Gastroesophageal sphincter (tissue), 3 donors: ENCODE data around the gene BRIP1.

Experiments
- EP300 ChIP-seq: sonication (generic); formaldehyde crosslinking; IDR thresholded peaks from one replicate; pipeline ENCODE4 v1.6.1; 2017; ENCODE audit warnings: antibody characterized with exemption, mild to moderate bottlenecking
- TF ChIP-seq, protein P1 (sequence below), 4 experiments: fragments of 200-600 bp in 2 of 4; fragments of 450-650 bp in 2 of 4; sonication (generic) in 1 of 4; IDR thresholded peaks; one replicate each; pipeline ENCODE4 v1.5.1; 2017 to 2019; ENCODE audit warnings: antibody characterized with exemption in 4 of 4, mild to moderate bottlenecking in 2 of 4, moderate library complexity in 2 of 4

DNA sequence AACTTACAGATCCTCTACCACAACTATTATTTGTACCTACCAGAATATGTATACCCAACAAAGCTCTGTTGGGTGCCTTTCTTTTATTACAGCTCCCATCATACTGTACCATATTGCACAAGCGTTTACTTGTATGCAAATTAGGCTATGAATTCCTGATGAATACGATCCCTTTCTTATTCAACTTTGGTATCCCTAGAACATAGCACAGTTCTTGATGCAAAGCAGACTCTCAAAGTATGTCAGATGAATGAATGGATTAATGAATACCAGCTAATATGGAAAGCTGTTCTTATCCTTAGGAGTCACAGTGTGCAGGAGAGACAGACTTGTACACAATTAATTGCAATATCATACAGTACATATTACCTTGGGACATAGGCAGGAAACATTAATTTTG lies 192.6 kb downstream of the BRIP1 start:
- TF ChIP-seq EP300, result no peak
- TF ChIP-seq, protein P1, sequence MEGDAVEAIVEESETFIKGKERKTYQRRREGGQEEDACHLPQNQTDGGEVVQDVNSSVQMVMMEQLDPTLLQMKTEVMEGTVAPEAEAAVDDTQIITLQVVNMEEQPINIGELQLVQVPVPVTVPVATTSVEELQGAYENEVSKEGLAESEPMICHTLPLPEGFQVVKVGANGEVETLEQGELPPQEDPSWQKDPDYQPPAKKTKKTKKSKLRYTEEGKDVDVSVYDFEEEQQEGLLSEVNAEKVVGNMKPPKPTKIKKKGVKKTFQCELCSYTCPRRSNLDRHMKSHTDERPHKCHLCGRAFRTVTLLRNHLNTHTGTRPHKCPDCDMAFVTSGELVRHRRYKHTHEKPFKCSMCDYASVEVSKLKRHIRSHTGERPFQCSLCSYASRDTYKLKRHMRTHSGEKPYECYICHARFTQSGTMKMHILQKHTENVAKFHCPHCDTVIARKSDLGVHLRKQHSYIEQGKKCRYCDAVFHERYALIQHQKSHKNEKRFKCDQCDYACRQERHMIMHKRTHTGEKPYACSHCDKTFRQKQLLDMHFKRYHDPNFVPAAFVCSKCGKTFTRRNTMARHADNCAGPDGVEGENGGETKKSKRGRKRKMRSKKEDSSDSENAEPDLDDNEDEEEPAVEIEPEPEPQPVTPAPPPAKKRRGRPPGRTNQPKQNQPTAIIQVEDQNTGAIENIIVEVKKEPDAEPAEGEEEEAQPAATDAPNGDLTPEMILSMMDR (IDR thresholded peaks at IDR 0.05), result no peak
